SU-DHL-6 (cell line): ENCODE measurements around the gene GPX4.

Source experiments
- EZH2phosphoT487 ChIP-seq: fragments of 200-600 bp; sonication (generic), shearing (Covaris generic); conservative IDR thresholded peaks from 2 replicates; pipeline ENCODE4 v1.6.1; 2018; ENCODE audit warnings: mild to moderate bottlenecking, antibody characterized with exemption, low read length, moderate library complexity, mixed read lengths
- TF ChIP-seq, protein P1 (sequence below): fragments of 200-600 bp; sonication (generic); IDR thresholded peaks from one replicate; pipeline ENCODE4 v1.5.1; 2017; ENCODE audit warnings: antibody characterized with exemption, mild to moderate bottlenecking, low read length, moderate library complexity; ENCODE audit not compliant: insufficient read depth, poor library complexity, severe bottlenecking

DNA sequence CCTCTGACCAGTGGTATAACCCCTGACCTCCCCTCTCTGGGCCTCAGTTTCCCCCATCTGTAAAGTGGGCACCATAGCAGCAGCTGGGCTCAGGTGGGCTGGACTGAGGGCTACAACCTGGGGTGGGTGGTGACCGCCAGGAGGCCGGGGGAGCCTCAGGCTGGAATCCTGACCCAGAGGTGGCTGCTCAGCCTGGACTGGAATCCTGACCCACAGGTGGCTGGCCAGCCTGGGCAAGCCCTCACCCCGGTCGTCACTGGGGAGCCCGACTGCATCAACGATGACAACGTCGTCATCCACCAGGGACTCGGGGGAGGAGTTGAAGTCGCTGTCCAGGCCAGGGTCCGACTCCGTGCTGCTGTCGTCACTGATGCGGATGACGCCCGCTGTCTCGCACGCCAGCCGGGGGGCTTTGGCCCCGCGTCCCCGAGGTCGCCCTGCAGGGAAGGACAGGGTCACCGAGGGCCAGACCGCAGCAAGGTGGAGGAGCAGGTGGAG is 10.2 kb downstream of the GPX4 start:
- TF ChIP-seq, protein P1, sequence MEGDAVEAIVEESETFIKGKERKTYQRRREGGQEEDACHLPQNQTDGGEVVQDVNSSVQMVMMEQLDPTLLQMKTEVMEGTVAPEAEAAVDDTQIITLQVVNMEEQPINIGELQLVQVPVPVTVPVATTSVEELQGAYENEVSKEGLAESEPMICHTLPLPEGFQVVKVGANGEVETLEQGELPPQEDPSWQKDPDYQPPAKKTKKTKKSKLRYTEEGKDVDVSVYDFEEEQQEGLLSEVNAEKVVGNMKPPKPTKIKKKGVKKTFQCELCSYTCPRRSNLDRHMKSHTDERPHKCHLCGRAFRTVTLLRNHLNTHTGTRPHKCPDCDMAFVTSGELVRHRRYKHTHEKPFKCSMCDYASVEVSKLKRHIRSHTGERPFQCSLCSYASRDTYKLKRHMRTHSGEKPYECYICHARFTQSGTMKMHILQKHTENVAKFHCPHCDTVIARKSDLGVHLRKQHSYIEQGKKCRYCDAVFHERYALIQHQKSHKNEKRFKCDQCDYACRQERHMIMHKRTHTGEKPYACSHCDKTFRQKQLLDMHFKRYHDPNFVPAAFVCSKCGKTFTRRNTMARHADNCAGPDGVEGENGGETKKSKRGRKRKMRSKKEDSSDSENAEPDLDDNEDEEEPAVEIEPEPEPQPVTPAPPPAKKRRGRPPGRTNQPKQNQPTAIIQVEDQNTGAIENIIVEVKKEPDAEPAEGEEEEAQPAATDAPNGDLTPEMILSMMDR, result no peak
- TF ChIP-seq EZH2phosphoT487, result no peak
